ENCODE measurements around the gene CFAP97D2.
"Not testable (repeated sequence)": the region's sequence is repeated elsewhere in the genome, so short reads cannot be mapped to it uniquely, and the experiment has no call there.

CFAP97D2 gene

DNA sequence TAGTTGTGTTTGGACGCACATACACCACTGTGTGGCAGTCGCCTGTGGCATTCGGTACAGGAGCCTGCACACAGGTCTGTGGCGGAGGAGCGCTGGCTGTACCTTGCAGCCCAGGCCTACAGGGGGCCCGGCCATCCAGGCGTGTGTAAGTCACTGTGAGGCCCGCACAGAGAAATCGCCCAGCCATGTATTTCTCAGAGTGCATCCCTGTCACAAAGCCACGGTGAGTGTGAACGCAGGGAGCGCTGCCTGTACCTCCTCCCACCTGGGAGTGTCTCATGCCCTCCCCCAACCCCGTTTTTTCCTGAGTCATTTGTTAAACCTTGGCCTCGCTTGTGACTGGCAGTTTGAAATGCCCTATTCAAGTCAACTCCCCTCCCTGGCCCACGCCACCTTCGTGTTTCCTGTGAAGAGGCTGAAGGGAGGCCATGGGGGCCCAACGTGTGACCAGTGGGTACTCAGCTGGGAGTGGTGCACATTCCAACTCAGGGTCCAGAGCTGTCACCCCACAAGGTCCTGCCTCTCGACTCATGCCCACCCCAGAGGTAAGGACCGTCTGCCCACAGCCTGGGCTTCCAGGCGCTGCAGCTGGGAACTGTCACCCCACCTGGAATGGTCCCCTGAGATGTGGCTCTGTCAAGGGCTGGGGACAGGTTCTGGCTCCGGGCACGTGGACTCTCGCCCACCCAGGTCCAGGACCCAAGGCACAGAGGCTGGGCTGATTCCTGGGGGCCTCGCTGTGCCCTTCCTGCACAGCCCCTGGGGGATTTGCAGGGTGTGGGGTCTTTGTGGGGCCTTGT, 35.1 kb upstream of the CFAP97D2 start:
- no peak for DNase-seq

DNA sequence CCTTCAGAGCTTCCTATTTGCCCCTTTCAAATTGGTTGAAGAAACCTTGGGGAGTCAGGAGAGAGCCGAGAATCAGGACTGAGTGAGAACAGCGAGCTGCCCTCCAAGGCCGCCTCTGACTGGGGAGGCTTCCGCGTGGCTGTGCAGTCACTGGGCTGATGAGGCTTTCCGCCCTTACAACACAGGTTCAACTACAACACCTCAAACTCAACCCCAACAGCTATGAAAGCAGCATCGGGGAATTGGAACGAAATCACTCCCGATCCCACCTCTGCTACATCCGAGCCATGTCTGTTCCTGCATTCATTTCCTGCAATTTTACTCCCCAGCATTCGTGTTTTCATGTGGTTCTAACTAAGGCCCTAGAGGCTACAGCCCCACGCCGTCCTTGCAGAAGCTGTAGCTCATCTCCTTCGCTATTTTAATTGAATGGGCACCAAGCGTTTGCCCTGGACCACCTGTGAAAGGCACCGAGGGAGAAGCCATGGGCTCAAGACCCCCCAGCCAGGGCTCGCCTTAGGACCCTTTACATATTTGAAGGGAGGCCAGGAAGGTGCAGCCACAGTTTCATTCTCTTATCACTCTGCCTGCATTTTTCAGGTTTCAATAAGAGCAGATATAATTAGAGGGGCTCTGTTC, 34.3 kb upstream of the CFAP97D2 start:
- no peak for DNase-seq

DNA sequence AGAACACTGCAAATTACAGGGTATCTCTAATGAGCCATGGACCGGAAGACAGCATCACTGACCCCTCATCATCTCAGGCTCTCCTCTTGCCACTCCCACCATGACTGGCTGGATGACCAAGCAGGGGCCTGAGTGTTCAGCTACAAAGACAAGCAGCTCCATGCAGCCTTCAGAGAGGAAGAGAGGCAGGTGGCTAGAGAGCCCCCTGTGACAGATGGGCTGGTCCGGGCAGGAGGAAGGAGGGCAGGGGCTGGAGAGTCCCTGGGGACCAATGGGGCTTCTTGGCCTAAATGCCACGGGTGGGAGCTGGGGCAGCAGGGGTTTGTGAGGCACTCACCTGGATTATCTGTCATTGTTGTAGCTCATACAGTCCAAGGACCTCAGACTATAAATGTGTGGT, 33.8 kb upstream of the CFAP97D2 start:
- DNase-seq, result no peak

DNA sequence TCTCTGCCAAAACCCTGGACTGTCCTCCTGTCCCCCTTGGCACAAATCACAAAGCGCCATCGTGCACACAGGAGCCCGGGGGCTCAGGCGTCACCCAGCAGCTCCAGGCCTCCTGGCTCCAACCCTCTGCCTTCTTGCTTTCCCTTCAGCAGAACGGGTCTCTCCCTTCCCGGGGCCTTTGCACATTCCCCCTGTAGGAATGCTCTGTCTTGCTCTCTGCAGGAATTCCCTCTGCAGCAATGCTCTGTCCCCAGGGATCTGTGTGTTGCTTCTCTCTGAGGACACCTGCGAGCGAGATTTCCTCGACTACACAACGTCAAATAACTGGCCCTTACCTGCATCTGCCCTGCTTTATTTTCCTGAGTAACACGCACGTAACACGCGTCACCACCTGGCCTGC, 33.3 kb upstream of the CFAP97D2 start:
- no peak for DNase-seq

DNA sequence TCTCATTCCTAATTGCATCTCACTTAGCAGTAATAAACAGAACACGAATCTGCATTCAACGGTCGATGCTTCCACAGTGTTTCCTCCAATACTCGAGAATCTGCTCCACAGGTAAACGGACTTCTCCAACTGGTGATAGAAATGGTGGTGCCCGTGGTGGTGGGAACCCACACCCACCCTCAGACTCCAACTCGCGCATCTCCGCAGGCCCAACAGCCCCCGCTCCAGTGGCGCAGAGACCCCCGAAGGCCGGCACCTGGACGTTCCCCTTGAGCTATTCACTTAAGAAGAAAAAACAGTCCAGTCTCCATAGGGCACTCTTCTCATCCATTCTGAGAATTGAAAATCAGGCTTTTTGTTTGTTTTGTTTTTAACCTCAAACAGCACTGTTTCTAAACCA, 32.9 kb upstream of the CFAP97D2 start:
- no peak for DNase-seq

DNA sequence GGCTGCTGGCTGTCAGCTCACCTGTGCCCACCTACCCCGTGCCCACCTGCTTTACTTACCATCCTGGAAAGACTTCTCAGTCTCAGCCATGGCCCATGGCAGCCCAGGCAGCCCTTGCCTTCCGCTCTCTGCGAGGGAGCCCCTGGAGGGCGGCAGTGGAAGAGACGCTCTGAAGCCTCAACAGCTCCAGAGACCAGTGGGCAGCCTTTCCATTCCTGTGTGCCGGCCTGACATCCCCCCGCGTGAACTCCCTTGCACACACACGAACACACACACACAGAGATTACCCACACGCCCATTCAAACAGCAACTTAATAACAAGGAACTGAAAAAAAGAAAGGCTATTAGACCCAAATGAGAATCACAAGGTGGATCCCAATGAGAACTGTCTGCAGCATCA, 32.4 kb upstream of the CFAP97D2 start:
- DNase-seq, result no peak

DNA sequence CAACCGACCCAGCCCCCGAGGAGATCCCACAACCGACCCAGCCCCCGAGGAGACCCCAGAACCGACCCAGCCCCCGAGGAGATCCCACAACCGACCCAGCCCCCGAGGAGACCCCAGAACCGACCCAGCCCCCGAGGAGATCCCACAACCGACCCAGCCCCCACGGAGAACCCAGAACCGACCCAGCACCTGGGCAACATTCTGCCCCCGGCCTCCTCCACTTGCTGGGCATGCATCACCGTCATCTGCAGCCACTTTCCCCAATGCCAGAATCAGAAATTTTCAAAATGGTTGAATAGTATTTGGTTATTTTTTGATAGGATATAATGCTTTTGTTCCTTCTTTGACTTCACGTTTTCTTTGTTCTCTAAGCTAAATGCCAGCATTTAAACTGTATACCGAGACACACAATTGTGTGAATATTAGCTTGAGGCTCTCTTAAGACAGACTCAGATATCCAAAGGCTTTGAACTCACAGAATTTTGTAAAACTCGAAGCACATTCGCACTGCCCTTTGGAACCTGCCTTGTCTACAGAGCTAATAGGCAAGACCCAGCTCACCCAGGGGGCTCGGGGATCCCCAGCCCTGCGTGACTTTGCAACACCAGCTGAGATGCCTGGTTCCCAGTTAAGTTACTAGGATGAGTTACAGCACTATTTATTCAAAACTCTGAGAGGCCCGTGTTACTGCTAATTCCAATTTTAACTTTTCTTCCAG, 31.1 kb upstream of the CFAP97D2 start:
- DNase-seq, result no peak

DNA sequence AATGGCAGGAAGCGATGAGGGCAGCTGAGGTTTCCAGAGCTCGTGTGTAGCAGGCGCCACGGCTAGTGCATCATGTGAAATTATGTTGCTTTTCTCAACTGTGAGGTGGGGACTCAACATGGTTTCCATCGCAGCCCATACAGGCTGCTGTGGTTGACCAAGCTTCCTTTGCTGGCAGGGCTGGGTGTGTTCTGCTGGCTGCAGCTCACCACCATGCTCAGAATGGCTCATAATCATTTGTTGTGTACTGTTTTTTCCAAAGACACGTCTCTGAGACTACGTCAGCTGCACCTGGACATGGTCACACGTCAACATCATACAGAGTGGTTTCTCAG, 30.6 kb upstream of the CFAP97D2 start:
- no peak for DNase-seq

DNA sequence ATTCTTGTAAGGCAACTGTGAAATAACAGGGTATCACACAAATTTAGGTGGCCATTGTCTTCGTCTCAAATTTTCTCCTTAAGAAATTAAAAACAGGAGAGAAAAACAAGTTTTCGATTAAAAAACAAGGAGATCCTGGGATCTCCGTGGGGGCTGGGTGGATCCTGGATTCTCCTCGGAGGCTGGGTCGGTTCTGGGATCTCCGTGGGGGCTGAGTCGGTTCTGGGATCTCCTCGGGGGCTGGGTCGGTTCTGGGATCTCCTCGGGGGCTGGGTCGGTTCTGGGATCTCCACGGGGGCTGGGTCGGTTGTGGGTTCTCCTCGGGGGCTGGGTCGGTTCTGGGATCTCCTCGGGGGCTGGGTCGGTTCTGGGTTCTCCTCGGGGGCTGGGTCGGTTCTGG, 30.2 kb upstream of the CFAP97D2 start:
- DNase-seq, result not testable (repeated sequence)

DNA sequence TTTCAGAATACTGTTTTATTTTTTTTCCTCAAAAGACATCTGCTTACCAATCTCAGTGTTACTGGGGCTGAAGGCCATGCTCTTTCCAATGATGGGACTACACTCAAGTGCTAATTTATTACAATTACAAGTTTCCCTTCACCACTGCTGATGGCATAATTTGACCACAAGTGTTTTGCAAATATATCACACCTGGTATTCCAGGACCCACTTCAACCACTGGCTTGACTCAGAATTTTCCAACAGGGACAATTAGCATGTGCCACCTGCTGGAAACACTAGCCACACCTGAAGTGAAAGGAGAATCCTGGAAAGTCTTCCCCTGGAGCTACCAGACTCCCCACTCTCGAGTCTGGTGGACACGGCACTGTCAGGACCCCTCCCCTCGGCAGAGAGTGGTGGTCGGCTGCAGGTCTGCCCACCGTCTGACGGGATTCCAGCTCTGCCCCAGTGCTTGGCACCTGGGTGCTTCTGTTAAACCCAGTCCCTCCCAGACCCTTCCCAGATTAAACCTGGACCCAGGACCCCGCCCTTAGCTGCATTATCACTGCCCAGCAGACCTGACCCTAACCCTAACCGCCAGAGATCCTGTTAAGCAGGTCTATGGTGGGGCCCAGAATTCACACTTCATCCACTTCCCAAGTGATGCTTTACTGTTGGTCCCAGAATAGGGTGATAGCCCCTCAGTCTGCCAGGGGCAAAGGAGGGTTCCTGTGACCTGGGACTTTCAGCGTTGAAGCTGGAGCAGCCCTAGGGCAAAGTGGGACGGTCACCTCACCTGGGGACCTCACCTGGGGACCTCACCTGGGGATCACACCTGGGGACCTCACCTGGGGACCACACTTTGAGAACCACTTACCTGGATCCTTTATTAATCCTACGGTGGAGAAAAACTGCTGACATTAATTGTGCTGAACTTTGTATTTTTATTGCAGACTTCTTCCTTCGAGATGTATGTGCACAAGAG, 29.0 kb upstream of the CFAP97D2 start:
- DNase-seq, result no peak

DNA sequence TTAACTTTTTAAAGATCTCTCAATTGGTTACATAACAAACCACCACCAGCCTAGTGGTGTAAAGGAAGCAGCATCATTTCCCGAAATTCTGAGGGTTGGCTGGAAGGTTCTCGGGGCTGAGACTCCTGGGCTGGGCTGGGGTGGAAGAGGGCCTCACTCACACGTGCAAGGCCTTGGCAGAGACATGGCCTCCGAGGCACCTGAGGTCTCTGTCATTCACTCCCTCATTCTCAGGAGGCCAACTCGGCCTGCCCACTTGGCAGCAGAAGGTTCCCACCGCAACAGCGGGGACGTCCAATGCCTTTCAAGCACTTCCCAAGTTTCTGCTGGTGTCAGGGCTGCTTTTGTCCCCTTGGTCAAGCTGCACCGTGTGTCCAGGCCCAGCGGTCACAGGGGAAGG, 28.0 kb upstream of the CFAP97D2 start:
- no peak for DNase-seq

DNA sequence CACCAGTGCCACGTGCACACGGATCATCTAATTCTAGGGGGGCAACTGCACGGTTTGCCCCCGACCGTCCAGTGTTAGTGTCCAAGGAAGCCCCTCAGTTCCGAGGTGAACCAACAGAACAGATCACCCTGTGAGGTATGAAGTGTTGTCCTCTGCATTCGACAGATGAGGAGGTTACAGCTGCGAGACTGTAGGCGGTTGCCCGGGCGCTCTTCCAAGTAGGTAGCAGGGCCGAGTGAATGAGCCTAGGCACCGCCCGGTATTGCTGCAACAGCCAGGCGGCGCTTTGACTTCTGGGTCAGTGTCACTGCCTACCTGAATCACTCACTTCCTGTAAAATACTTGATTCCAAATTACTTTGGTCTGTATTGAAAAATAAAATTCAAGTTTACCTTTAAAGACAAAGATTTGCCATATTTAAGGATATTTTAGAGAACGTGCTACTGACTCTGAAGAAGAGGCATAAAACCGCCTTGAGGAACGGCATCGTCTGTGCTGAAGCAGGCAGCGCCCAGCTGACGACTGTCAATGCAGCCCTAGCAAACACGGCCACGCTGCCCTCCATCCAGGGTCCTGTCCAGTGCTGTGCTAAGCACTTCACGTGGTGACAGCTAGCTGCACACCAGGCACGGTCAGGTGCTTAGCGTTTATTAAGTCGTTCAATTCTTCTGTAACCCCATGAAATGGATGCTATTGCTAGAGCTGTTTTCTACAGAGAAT, 27.3 kb upstream of the CFAP97D2 start:
- no peak for DNase-seq

DNA sequence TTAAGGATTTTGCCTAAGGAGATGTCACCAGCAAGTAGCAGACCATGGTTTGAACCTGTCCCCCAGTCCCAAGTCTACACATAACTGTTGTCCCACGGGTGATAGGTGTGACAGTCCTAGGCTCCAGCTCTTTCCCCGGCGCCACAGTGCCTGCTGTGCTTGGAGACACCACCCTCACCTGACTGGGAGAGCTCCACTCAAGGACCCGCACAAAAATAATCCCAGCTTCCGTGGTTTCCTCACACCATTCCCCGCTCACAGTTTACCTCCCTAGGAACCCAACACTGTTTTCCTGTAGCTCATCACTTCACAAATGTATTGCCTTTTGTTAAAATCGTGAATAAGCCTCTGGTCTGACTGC, 26.8 kb upstream of the CFAP97D2 start:
- no peak for DNase-seq

DNA sequence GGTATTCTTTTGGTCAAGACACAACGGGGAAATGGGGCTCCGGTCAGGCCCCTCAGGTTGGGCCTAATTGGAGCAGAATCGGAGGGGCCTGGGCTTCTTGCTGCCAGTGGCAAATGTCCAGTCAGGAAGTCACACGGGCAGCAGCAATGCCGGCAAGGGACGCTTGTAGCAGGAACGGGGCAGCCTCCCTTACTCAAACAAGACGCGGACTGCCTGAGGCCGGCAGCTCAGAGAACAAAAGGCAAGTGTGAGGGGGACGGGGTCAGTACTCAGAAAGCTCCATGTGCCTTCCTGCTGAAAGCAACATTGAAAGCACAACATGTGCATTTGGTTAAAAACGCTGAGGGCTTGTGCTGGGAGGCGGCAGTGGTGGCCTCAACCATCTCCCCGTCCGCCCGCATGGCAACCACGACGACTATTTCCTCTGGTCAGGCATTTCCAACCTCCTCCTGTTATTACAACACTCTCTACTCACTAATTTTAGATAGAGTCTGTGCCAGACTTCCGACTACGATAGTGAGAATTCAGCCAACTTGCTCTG, 26.2 kb upstream of the CFAP97D2 start:
- DNase-seq, result no peak

DNA sequence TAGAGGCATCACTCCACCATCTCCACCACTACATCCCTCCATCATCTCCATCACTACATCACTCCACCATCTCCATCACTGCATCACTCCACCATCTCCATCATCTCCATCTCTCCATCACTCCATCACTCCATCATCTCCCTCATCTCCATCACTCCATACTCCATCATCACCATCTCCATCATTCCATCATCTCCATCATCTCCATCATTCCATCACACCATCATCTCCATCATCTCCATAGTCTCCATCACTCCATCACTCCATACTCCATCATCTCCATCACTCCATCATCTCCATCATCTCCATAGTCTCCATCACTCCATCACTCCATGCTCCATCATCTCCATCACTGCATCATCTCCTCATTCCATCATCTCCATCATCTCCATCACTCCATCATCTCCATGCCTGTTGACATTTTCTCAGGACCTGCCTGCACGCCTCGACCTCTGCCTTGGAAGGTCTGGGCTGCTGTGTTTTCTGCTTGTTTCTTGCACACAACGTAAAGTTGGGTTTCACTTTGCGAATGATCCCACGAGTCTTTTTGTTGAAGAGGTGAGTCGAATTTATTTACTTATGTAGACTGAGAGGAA, 25.5 kb upstream of the CFAP97D2 start:
- DNase-seq, result no peak

DNA sequence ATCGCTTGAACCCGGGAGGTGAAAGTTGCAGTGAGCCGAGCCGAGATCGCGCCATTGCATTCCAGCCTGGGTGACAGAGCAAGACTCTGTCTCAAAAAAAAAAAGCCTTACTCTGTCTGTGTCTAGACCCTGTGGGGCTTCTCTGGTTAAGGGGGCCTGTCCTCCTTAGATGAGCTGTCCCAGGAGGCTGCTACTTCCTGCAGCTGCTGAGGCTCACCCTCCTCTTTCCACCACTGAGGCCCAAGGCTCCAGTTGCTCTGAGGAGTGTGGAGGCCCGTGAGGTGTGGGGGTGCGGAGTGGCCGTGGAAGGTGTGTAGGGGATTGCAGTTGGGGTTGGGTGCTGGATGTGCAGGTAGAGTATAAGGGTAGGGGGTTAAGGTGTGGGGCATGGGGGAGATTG, 24.6 kb upstream of the CFAP97D2 start:
- no peak for DNase-seq

DNA sequence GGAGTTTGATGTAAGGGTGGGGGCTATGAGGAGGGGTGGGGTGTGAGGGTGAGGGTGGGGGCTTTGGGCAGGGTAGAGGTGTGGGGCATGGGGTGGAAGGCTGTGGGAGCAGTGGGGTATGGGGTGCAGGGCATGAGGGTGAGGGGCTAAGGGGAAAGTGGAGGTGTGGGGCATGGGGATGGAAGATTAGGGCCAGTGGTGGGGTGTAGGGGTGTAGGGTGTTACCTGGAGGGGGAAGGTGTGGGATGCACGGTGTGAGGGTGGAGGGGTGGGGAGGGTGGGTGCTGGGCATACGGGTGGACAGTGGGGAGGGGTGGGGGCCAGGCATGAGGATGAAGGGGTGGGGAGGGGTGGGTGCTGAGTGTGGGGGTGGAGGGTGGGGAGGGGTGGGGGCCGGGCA, 23.7 kb upstream of the CFAP97D2 start:
- no peak for DNase-seq

DNA sequence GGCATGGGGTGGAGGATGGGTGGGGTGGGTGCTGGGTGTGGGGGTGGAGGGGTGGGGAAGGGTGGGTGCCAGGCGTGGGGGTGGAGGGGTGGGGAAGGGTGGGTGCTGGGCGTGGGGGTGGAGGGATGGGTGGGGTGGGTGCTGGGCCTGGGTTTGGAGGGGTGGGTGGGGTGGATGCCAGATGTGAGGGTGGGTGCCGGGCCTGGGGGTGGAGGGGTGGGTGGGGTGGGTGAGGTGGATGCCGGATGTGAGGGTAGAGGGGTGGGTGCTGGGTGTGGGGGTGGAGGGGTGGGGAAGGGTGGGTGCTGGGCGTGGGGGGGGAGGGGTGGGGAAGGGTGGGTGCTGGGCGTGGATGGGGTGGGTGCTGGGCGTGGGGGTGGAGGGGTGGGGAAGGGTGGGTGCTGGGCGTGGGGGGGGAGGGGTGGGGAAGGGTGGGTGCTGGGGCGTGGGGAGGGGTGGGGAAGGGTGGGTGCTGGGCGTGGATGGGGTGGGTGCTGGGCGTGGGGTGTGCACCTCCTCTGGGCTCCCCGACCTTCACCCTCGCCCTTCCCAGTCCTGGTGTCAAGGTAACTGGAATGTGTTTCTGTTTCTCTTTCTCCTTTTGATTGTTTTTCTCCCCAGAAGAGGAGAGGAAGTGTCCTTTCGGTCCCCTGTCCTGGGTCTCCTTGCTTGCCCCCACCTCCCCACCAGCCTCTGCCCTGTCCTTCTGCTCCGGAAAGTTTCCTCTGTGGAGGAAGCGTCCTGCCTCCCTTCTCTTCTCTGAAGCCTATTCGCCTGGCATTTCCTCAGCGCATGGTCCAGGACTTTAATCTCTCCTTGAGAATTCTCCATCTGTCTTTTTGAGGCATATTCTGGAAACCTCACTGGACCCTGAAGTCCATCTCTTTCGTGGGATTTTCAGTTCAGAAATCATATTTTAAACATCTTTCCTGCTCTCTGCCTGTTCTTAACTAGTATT, 22.9 kb upstream of the CFAP97D2 start:
- DNase-seq, result no peak

DNA sequence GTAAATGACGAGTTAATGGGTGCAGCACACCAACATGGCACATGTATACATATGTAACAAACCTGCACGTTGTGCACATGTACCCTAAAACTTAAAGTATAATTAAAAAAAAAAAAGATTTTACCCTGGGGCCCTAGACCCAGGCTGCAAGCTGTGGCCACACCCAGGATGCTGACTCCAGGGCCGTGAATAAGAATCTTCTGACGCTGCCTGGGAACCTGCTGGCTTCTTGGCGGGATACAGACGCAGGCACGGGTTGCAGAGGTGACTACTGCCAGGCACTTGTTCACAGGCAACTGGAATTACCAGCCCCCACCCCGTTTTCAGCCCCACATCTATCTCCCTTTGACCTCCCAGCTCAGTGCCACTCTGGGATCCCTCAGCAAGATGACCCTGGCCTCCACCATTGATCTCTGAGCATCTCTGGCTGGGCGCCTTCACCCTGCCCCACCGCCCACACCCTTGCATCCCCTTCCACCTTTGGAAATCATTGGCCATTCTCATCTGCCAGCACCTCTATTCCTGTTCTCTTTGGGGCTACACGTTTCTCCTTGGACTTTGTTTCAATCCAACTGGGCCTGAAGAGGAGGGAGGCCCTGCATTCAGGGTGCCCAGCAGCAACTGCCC, 21.1 kb upstream of the CFAP97D2 start:
- no peak for DNase-seq

Measured in SW 1271 (cell line).